Parathyroid adenoma (tissue), 2 donors: ENCODE data around the gene HPDL.

ENCODE experiments used
- H2AFZ ChIP-seq: fragments of 300-600 bp; sonication (generic); one replicate; pipeline ENCODE4 v1.7.0; 2017; ENCODE audit warnings: antibody characterized with exemption, mild to moderate bottlenecking
- H3K27ac ChIP-seq: fragments of 300-600 bp; sonication (generic); one replicate; pipeline ENCODE4 v1.7.0; 2017
- H3K27me3 ChIP-seq: fragments of 300-600 bp; sonication (generic); one replicate; pipeline ENCODE4 v1.7.0; 2017; ENCODE audit warnings: low read length; ENCODE audit not compliant: control insufficient read depth, insufficient read depth
- H3K36me3 ChIP-seq: fragments of 300-600 bp; sonication (generic); one replicate; pipeline ENCODE4 v1.7.0; 2017; ENCODE audit warnings: low read length; ENCODE audit not compliant: control insufficient read depth, insufficient read depth
- H3K4me1 ChIP-seq: fragments of 300-600 bp; sonication (generic); one replicate; pipeline ENCODE4 v1.7.0; 2017; ENCODE audit warnings: control low read depth
- H3K4me2 ChIP-seq: fragments of 300-600 bp; sonication (generic); one replicate; pipeline ENCODE4 v1.7.0; 2017; ENCODE audit warnings: low read length
- H3K4me3 ChIP-seq: fragments of 300-600 bp; sonication (generic); one replicate; pipeline ENCODE4 v1.7.0; 2017; ENCODE audit warnings: low read depth, low read length
- H3K79me2 ChIP-seq: fragments of 300-600 bp; sonication (generic); one replicate; pipeline ENCODE4 v1.7.0; 2017; ENCODE audit warnings: control low read depth
- H3K9ac ChIP-seq: fragments of 300-600 bp; sonication (generic); one replicate; pipeline ENCODE4 v1.7.0; 2017; ENCODE audit warnings: mild to moderate bottlenecking
- H3K9me3 ChIP-seq: fragments of 300-600 bp; sonication (generic); one replicate; pipeline ENCODE4 v1.7.0; 2017; ENCODE audit warnings: low read length; ENCODE audit not compliant: control insufficient read depth
- CTCF ChIP-seq: fragments of 300-600 bp; sonication (generic); IDR thresholded peaks from one replicate; pipeline ENCODE4 v1.7.0; 2017; ENCODE audit warnings: antibody characterized with exemption, mild to moderate bottlenecking
- donor health status: primary hyperparathyroidism.

The HPDL gene

GRCh38 chr1:45339789-45340558 is 13.3 kb downstream of the HPDL start, which contains the start of the genes MUTYH and TOE1:
Gene MUTYH, minus strand, starts transcription at chr1:45340440. Its CDS starts 5,935 bp downstream, at chr1:45334505.
Gene TOE1, plus strand, starts transcription at chr1:45340170. Its CDS starts 83 bp downstream, at chr1:45340253.
- TF ChIP-seq CTCF = no peak
- no peaks in the 10 kb centered on the region for H3K36me3 ChIP-seq
- H3K79me2 ChIP-seq = peaks cover 2% of the 10 kb centered on the region
- peaks cover 4% of the 10 kb centered on the region for H3K4me1 ChIP-seq
- H3K9me3 ChIP-seq = no peaks in the 10 kb centered on the region
- peak within 1 kb of the TSS; percentile 78 for H2AFZ ChIP-seq
- H3K27me3 ChIP-seq = no peaks in the 10 kb centered on the region
- peak within 1 kb of the TSS; percentile 98 for H3K27ac ChIP-seq
- H3K4me3 ChIP-seq = peak within 1 kb of the TSS; percentile 90
- H3K4me2 ChIP-seq = peak within 1 kb of the TSS; percentile 75
- peak within 1 kb of the TSS; percentile 38 for H3K9ac ChIP-seq

- Histone ChIP-seq H3K9me3 (no peaks in the 10 kb centered on the region), H3K27ac (peak overlapping the region; percentile 98), H3K4me2 (peak overlapping the region; percentile 75), H3K27me3 (no peaks in the 10 kb centered on the region), H3K79me2 (peaks cover 2% of the 10 kb centered on the region), H3K36me3 (no peaks in the 10 kb centered on the region), H3K4me1 (peaks cover 4% of the 10 kb centered on the region), H2AFZ (peak overlapping the region; percentile 78), H3K4me3 (peak overlapping the region; percentile 90), H3K9ac (no peak overlapping the region)
- TF ChIP-seq CTCF = no peak
These were observed 14.2 kb downstream of the HPDL start for GRCh38 chr1:45340816-45341466.

GRCh38 chr1:45344499-45344898 is 17.8 kb downstream of the HPDL start:
- Histone ChIP-seq H3K9ac (no peak overlapping the region), H3K36me3 (no peaks in the 10 kb centered on the region), H3K27ac (no peak overlapping the region), H3K79me2 (peaks cover 2% of the 10 kb centered on the region), H3K9me3 (no peaks in the 10 kb centered on the region), H3K4me1 (peaks cover 23% of the 10 kb centered on the region), H3K4me3 (no peak overlapping the region), H3K27me3 (no peaks in the 10 kb centered on the region), H2AFZ (no peak overlapping the region), H3K4me2 (no peak overlapping the region)
- TF ChIP-seq CTCF = no peak

- Histone ChIP-seq H3K79me2 (peaks cover 2% of the 10 kb centered on the region), H2AFZ (no peak overlapping the region), H3K4me3 (no peak overlapping the region), H3K4me1 (peaks cover 28% of the 10 kb centered on the region), H3K27ac (no peak overlapping the region), H3K4me2 (no peak overlapping the region), H3K27me3 (no peaks in the 10 kb centered on the region), H3K9ac (no peak overlapping the region), H3K9me3 (no peaks in the 10 kb centered on the region), H3K36me3 (no peaks in the 10 kb centered on the region)
- no peak for TF ChIP-seq CTCF
These were observed 18.3 kb downstream of the HPDL start for GRCh38 chr1:45345014-45345413.
